Activated gamma-delta T cell treated with Interleukin-2 at 50 U/mL for 16 hours (primary cell): ENCODE results near the gene GHRH.

Experiments
- DNase-seq: peaks from one replicate; pipeline ENCODE4 v3.0.0-alpha.2; 2020

GHRH gene

GRCh38 chr20:37290158-37290810, 28.7 kb upstream of the GHRH start:
- no peak for DNase-seq

- DNase-seq: no peak
These were observed 26.5 kb upstream of the GHRH start for GRCh38 chr20:37288091-37288490.

GRCh38 chr20:37285664-37286374, 24.2 kb upstream of the GHRH start:
- no peak for DNase-seq

- DNase-seq: no peak
These were observed 23.1 kb upstream of the GHRH start for GRCh38 chr20:37284691-37285161.

GRCh38 chr20:37283530-37284195, 22.0 kb upstream of the GHRH start:
- no peak for DNase-seq

GRCh38 chr20:37282556-37282955, 20.9 kb upstream of the GHRH start:
- DNase-seq: no peak

- DNase-seq: no peak
These were observed 18.8 kb upstream of the GHRH start for GRCh38 chr20:37280403-37280802.

GRCh38 chr20:37279820-37280219, 18.2 kb upstream of the GHRH start:
- DNase-seq: no peak

GRCh38 chr20:37278966-37279590, 17.5 kb upstream of the GHRH start:
- DNase-seq: no peak

GRCh38 chr20:37277253-37277593, 15.6 kb upstream of the GHRH start:
- DNase-seq: no peak

- DNase-seq: no peak
These were observed 15.1 kb upstream of the GHRH start for GRCh38 chr20:37276494-37277252.

- no peak for DNase-seq
These were observed 13.4 kb upstream of the GHRH start for GRCh38 chr20:37274851-37275524.

GRCh38 chr20:37273988-37274387, 12.4 kb upstream of the GHRH start:
- DNase-seq: no peak

- no peak for DNase-seq
These were observed 9.8 kb upstream of the GHRH start for GRCh38 chr20:37271421-37271768.

- no peak for DNase-seq
These were observed 9.2 kb upstream of the GHRH start for GRCh38 chr20:37270576-37271420.

- no peak for DNase-seq
These were observed 6.2 kb upstream of the GHRH start for GRCh38 chr20:37267667-37268313.

GRCh38 chr20:37266940-37267666, 5.5 kb upstream of the GHRH start:
- no peak for DNase-seq

GRCh38 chr20:37265152-37265551, 3.5 kb upstream of the GHRH start:
- DNase-seq: no peak

- no peak for DNase-seq
These were observed 2.1 kb upstream of the GHRH start for GRCh38 chr20:37263686-37264085.

GRCh38 chr20:37262505-37262904, 891 bp upstream of the GHRH start:
- no peak for DNase-seq
